ENCODE data around the gene UBE2G2.

DNA sequence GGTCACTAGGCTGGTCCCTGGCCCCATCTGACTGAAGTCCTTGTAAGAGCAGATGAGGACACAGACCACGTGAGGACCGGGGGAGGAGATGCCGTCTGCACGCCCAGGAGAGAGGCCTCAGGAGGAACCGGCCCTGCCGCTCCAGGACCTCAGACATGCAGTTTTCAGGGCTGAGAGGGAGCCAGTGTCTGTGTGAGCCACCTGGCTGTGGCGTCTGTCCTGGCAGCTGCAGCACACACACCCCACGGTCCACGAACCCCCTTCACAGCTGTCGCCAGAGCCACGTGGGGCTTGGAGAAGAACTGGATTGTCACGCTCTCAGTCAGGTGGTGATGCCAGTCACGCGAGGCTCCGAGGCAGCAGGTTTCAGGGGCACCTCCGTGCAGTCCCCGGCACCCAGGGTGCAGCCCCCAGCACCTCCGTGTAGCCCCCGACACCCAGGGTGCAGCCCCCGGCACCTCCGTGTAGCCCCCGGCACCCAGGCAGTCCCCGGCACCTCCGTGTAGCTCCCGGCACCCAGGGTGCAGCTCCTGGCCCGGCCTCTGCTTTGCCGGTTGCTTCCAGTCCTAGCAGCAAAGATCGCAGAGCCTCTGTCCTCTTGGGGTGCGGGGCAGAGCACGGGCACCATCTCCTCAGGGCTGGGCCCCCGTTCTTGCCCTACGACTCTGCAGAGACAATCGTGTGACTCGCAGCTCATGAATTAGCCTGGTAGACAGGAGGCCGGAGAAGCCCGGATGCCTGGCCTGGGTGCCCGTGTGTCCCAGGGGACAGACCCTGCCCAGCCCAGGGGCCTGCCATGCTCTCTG, 35.2 kb upstream of the UBE2G2 start:
- TF ChIP-seq, protein P1, sequence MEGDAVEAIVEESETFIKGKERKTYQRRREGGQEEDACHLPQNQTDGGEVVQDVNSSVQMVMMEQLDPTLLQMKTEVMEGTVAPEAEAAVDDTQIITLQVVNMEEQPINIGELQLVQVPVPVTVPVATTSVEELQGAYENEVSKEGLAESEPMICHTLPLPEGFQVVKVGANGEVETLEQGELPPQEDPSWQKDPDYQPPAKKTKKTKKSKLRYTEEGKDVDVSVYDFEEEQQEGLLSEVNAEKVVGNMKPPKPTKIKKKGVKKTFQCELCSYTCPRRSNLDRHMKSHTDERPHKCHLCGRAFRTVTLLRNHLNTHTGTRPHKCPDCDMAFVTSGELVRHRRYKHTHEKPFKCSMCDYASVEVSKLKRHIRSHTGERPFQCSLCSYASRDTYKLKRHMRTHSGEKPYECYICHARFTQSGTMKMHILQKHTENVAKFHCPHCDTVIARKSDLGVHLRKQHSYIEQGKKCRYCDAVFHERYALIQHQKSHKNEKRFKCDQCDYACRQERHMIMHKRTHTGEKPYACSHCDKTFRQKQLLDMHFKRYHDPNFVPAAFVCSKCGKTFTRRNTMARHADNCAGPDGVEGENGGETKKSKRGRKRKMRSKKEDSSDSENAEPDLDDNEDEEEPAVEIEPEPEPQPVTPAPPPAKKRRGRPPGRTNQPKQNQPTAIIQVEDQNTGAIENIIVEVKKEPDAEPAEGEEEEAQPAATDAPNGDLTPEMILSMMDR (IDR thresholded peaks at IDR 0.05): no peak
- TF ChIP-seq POLR2A (IDR thresholded peaks at IDR 0.05): no peak
